ENCODE results near the gene NPPA.

Gene NPPA

DNA sequence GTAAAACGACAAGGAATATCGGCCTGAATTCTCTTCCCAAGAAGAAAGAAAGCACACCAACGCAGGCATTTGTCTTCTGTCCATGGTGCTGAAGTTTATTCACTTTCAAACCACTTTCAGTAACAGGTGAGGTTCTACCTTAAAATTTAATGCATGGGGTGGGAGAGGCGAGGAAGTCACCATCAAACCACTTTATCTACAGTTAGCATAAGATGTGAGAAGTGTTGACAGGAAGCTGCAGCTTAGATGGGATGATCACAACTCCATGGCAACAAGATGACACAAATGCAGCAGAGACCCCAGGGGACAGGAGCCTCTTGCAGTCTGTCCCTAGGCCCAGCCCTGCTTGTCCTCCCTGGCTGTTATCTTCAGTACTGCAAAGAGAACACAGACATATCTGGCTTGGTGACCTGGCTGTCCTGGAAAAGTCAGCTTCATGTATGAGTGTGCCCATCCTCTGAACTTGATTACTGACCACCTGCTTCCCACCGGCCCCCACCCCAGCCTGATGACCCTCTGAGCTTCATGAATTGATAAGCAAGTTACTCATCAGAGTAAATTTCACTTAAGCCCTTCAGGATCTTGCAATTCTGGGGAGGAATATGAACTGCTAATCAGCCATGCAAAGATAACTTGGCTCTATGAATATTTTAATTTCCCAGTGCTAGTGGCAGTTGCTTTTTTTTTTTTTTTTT, 1.8 kb downstream of the NPPA start:
- TF ChIP-seq, protein P1, sequence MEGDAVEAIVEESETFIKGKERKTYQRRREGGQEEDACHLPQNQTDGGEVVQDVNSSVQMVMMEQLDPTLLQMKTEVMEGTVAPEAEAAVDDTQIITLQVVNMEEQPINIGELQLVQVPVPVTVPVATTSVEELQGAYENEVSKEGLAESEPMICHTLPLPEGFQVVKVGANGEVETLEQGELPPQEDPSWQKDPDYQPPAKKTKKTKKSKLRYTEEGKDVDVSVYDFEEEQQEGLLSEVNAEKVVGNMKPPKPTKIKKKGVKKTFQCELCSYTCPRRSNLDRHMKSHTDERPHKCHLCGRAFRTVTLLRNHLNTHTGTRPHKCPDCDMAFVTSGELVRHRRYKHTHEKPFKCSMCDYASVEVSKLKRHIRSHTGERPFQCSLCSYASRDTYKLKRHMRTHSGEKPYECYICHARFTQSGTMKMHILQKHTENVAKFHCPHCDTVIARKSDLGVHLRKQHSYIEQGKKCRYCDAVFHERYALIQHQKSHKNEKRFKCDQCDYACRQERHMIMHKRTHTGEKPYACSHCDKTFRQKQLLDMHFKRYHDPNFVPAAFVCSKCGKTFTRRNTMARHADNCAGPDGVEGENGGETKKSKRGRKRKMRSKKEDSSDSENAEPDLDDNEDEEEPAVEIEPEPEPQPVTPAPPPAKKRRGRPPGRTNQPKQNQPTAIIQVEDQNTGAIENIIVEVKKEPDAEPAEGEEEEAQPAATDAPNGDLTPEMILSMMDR (conservative IDR thresholded peaks at IDR 0.05; ENCODE audit: low read depth, low read length), result no peak
- H4K20me1 ChIP-seq (ENCODE audit: insufficient read depth), result no peaks in the 10 kb centered on the region
- H2AFZ ChIP-seq (ENCODE audit: low read depth), result no peak overlapping the region
- H3K4me2 ChIP-seq, result no peak overlapping the region
- peaks cover 6% of the 10 kb centered on the region for H3K4me1 ChIP-seq (ENCODE audit: low read depth, poor library complexity, severe bottlenecking)
- H3K4me3 ChIP-seq (IDR thresholded peaks at IDR 0.05; ENCODE audit: insufficient read depth, low read depth, low read length), result no peak overlapping the region
- H3K27me3 ChIP-seq (ENCODE audit: insufficient read depth, low read depth), result peaks cover 31% of the 10 kb centered on the region
- H3K9ac ChIP-seq, result no peak overlapping the region
- no peaks in the 10 kb centered on the region for H3K36me3 ChIP-seq (ENCODE audit: insufficient read depth)
- H3K27ac ChIP-seq, result no peak overlapping the region
- no peaks in the 10 kb centered on the region for H3K79me2 ChIP-seq (ENCODE audit: insufficient read depth, low read depth)

DNA sequence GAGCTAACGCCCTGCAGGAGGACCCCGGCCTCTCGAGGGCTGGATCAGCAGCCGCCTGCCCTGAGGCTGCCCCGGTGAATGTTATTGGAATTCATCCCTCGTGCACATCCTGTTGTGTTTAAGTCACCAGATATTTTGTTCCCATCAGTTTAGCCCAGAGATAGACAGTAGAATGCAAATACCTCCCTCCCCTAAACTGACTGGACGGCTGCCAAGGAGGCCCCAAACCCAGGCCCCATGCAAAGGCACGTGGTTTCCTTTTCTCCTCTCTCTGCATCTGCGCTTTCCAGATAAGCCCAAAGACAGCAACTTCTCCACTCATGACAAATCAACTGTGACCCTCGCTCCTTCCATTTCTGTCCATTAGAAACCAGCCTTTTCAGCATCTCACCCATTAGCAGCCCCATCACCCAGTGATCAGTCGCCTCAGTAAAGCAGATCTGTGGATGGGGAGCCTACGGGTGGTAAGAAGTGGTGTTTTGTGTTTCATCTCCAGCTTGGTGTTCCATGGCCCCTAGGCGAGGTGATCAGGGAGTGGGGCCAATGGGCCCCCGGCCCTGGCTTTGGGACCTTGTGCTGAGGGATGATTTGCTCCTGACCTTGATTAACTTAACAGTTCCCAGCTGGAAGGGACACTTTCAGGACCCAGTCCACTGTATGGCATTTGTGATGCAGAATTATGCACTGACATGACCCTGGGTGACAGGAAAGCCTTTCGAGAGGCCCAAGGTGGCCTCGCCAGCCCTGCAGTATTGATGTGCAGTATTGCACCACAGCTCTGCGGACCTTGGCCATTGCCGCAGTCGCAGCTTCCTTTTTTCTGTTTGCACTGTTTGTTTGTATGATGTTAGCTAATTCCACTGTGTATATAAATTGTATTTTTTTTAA, 5.2 kb downstream of the NPPA start:
- Histone ChIP-seq H3K4me2 (no peak overlapping the region), H3K79me2 (ENCODE audit: insufficient read depth, low read depth) (no peaks in the 10 kb centered on the region), H3K4me1 (ENCODE audit: low read depth, poor library complexity, severe bottlenecking) (peaks cover 6% of the 10 kb centered on the region), H3K27me3 (ENCODE audit: insufficient read depth, low read depth) (no peaks in the 10 kb centered on the region; the same call in 1 of the 2 replicates), H3K4me3 (IDR thresholded peaks at IDR 0.05; ENCODE audit: insufficient read depth, low read depth, low read length) (no peak overlapping the region), H3K9ac (no peak overlapping the region), H4K20me1 (ENCODE audit: insufficient read depth) (no peaks in the 10 kb centered on the region), H2AFZ (ENCODE audit: low read depth) (no peak overlapping the region), H3K36me3 (ENCODE audit: insufficient read depth) (no peaks in the 10 kb centered on the region), H3K27ac (no peak overlapping the region)
- TF ChIP-seq, protein P1 (conservative IDR thresholded peaks at IDR 0.05; ENCODE audit: low read depth, low read length), result no peak

DNA sequence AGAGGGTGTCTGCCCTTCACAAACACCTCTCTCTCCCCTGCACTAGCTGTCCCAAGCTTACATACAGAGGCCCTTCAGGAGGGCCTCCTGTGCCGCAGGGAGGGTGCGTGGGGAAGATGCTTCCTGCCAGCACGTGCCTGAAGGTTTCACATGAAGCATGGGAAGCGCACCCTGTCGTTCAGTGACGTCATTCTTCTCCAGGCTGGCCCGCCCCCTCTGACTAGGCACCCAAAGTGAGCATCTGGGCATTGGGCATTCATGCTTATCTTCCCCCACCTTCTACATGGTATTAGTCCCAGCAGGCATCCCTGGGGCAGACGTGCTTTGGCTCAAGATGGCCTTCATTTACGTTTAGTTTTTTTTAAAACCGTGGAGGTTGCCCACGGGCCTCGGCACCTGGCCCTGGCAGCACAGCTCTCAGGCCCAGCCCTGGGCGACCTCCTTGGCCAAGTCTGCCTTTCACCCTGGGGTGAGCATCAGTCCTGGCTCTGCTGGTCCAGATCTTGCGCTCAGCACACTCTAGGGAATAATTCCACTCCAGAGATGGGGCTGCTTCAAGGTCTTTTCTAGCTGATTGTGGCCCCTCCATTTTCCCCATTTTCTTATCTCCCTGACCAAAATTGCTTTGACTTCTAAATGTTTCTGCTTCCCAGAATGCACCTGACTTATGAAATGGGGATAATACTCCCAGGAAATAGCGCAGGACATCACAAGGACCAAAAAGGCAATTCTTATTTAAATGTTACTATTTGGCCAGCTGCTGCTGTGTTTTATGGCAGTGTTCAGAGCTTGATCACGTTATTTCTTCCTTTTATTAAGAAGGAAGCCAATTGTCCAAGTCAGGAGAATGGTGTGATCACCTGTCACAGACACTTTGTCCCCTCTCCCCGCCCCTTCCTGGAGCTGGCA, 6.1 kb downstream of the NPPA start:
- no peaks in the 10 kb centered on the region for H3K27me3 ChIP-seq (ENCODE audit: insufficient read depth, low read depth)
- H3K4me3 ChIP-seq (IDR thresholded peaks at IDR 0.05; ENCODE audit: insufficient read depth, low read depth, low read length), result no peak overlapping the region
- TF ChIP-seq, protein P1 (conservative IDR thresholded peaks at IDR 0.05; ENCODE audit: low read depth, low read length), result no peak
- H3K27ac ChIP-seq, result no peak overlapping the region
- peaks cover 6% of the 10 kb centered on the region for H3K4me1 ChIP-seq (ENCODE audit: low read depth, poor library complexity, severe bottlenecking)
- H4K20me1 ChIP-seq (ENCODE audit: insufficient read depth), result no peaks in the 10 kb centered on the region
- H3K9ac ChIP-seq, result no peak overlapping the region
- H3K4me2 ChIP-seq, result no peak overlapping the region
- H2AFZ ChIP-seq (ENCODE audit: low read depth), result no peak overlapping the region
- no peaks in the 10 kb centered on the region for H3K36me3 ChIP-seq (ENCODE audit: insufficient read depth)
- H3K79me2 ChIP-seq (ENCODE audit: insufficient read depth, low read depth), result no peaks in the 10 kb centered on the region

All from KMS-11 (cell line).